Pancreas (tissue), 10 donors: ENCODE results near the gene PARP15. TPM values are rescaled to one million over a fixed set of nuclear protein-coding genes. Genes with fewer than 3 reads are reported as not detected.

Experiments
- ATAC-seq, 4 donors: fragments of 200-7000 bp; cut with Tn5 transposase; one replicate each; pipeline versions ENCODE4 v1.8.0 to v1.9.1; 2020; ENCODE audit warnings: mild to moderate bottlenecking in 4 of 4, moderate library complexity in 4 of 4
- DNase-seq, 6 donors: peaks; one replicate each; pipeline ENCODE4 v3.0.0-alpha.2; 2020
- FAIRE-seq: peaks from 2 replicates; lab custom pipeline; 2012; peaks lifted over from hg19 to GRCh38; lab: Jason Lieb, UNC
- H3K27ac ChIP-seq, 4 donors: fragments of 200-600 bp; sonication (generic); 1 replicate in 3 of 4; 2 replicates in 1 of 4; pipeline versions ENCODE4 v1.5.0 to v1.8.0; 2020
- H3K27me3 ChIP-seq, 4 donors: fragments of 200-600 bp; one replicate each; pipeline ENCODE4 v1.8.0; 2021
- H3K36me3 ChIP-seq, 3 donors: fragments of 200-600 bp; sonication (generic) in 1 of 3; one replicate each; pipeline versions ENCODE4 v1.5.0 to v1.8.0; 2020 to 2021
- H3K4me1 ChIP-seq, 3 donors: fragments of 200-600 bp; one replicate each; pipeline ENCODE4 v1.8.0; 2021
- H3K4me3 ChIP-seq, 4 donors: fragments of 200-600 bp; sonication (generic) in 2 of 4; one replicate each; pipeline versions ENCODE4 v1.5.0 to v1.8.0; 2020 to 2021
- H3K9me3 ChIP-seq, 4 donors: fragments of 200-600 bp; one replicate each; pipeline ENCODE4 v1.8.0; 2021
- WGBS, 2 donors: extraction: QIAGEN DNeasy Blood & Tissue Kit; methylation state at CpG; one replicate each; pipeline ENCODE4 v1.1.7; 2013; 5-methylcytosine and 5-hydroxymethylcytosine counted together
- intact Hi-C, 3 donors: fragments of 100-400 bp; cut with DNase I; formaldehyde crosslinking; loops; one replicate each; pipeline versions ENCODE4 v1.11.1 to v1.14.2; 2022
- polyA plus RNA-seq, 2 donors: library from polyadenylated mRNA; stranded (reverse); fragments of 200-250 nt; gene quantifications; one replicate each; pipeline ENCODE4 v1.2.3, GENCODE V29; 2013
- total RNA-seq, 6 donors: library from RNA; stranded (reverse); fragmentation: NEBNext Ultra II Directional in 4 of 6; extraction: Animal tissue kit (Norgen Biotek cat#: 25700) in 4 of 6; gene quantifications; one replicate each; pipeline versions ENCODE4 v1.2.1 to v1.2.4, GENCODE V29; 2021 to 2023
- TF ChIP-seq, protein P1 (sequence below), 4 donors: fragments of 200-600 bp; sonication (generic) in 3 of 4; IDR thresholded peaks; one replicate each; pipeline versions ENCODE4 v1.5.0 to v1.8.0; 2021; ENCODE audit warnings: antibody characterized with exemption in 4 of 4
- donor health status: healthy with polysubstance abuse.
- donor health status: DM: no; HTN: no; CAD: no; lungs with moderate emphysema.
- donor health status: DM: no; HTN: no; CAD: no.
- donor health status: control.
- donor health status: control.
- donor health status: Bipolar disorder and iron deficiency.
- donor health status: DM: yes; HTN: yes; CAD: no.
- donor health status: DM: no; HTN: no; CAD: no.
- donor health status: DM: no; HTN: no; CAD: no.
- donor health status: DM: yes; HTN: yes; CAD: no.

PARP15 gene
- total and polyA plus RNA-seq, 8 donors: 0.14 to 0.80 (median 0.62) TPM

DNA sequence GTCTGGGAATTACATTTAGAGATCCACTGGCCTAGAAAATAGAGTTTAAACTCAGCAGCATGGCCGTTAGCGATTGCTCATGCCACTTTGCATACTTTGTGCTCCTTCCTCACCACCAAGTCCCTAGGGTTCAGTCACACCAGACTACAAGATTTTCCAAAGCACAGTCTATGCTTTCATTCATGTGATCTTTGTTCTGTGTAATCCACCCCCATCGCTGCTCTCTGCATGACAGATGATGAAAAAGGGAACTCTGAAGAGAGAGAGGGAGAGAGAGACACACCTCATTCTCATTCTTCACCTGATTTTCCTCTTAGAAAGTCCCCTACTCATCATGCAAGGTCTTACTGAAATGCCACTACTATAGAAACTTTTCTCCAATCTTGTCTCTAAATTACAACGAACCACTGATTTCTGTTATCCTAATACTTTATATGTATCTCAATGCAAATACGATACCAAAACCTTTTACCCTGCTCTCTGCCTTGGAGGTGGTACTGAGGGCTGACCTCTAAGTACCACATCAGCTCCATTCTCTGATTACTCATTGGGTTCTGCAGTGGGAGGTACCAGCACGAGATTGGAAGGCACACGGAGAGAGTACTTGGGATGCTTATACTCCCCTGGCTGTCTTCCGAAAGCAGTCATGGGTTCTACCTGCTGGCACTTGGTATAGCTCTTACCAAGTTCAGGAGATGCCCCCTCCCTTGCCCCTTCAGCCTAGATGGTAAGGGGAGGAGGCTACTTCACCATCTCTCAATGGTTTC is 1.1 kb upstream of the PARP15 start:
- peak in 3 of 4 donors; percentile 29 to 50 (median 38) for ATAC-seq
- 68 to 74% methylated on average over 8 of the region's 8 CpGs for WGBS, 2 donors
- Histone ChIP-seq H3K4me3 (no peak overlapping the region), H3K27ac (no peak overlapping the region), H3K27me3 (no peaks in the 10 kb centered on the region), H3K9me3 (no peaks in the 10 kb centered on the region), H3K4me1 (peaks cover 0 to 8% (median 0%) of the 10 kb centered on the region in 3 donors), H3K36me3 (peaks cover 0 to 13% (median 0%) of the 10 kb centered on the region in 3 donors)
- TF ChIP-seq, protein P1, sequence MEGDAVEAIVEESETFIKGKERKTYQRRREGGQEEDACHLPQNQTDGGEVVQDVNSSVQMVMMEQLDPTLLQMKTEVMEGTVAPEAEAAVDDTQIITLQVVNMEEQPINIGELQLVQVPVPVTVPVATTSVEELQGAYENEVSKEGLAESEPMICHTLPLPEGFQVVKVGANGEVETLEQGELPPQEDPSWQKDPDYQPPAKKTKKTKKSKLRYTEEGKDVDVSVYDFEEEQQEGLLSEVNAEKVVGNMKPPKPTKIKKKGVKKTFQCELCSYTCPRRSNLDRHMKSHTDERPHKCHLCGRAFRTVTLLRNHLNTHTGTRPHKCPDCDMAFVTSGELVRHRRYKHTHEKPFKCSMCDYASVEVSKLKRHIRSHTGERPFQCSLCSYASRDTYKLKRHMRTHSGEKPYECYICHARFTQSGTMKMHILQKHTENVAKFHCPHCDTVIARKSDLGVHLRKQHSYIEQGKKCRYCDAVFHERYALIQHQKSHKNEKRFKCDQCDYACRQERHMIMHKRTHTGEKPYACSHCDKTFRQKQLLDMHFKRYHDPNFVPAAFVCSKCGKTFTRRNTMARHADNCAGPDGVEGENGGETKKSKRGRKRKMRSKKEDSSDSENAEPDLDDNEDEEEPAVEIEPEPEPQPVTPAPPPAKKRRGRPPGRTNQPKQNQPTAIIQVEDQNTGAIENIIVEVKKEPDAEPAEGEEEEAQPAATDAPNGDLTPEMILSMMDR (IDR thresholded peaks at IDR 0.05): no peak
- no peak for FAIRE-seq
- intact Hi-C loops: no loop called here
- no peak for DNase-seq

DNA sequence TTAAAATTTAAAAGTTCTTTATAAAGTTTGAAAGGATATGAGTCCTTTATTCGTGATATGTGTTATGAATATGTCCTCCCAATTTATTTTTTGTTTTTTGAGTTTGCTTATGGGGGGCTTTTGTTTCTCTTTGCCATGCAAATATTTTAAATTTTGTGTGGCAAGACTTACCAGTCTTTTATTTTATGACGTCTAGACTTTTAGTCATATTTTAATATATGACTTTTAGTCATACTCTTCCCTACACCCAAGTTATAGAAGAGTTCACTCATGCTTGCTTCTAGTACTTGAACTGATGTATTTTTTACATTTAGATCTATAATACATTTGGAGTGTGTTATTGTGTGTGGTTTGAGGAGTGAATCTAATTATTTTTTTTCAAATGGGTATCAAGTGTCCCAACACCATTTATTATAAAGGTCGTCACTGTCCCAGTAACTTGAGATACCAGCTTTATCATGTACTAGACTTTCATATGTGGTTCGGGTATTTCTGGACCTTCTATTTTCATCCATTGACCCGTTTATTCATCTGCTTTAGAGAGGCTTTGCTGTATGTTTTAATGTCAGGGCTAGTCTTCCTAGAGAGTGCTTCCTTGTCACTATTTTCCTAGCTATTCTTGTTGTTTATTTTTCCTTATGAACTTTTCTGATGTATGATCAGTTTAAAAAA is 755 bp downstream of the PARP15 start:
- FAIRE-seq: no peak
- intact Hi-C loops: no loop called here
- Histone ChIP-seq H3K4me1 (peaks cover 0 to 2% (median 0%) of the 10 kb centered on the region in 3 donors), H3K9me3 (peaks cover 0 to 9% (median 0%) of the 10 kb centered on the region in 4 donors), H3K27ac (no peak overlapping the region), H3K27me3 (no peaks in the 10 kb centered on the region), H3K4me3 (peak overlapping the region in 2 of 4 donors; percentile 12 to 34), H3K36me3 (peaks cover 0 to 5% (median 0%) of the 10 kb centered on the region in 3 donors)
- TF ChIP-seq, protein P1 (IDR thresholded peaks at IDR 0.05): no peak
- 49 to 69% methylated on average over 5 of the region's 5 CpGs for WGBS, 2 donors
- DNase-seq: no peak
- no peak for ATAC-seq

- ATAC-seq (no peak), DNase-seq (no peak), FAIRE-seq (no peak)
- H3K27ac ChIP-seq: no peak overlapping the region
- H3K4me3 ChIP-seq: no peak overlapping the region
- intact Hi-C loops: no loop called here
- H3K4me1 ChIP-seq: no peaks in the 10 kb centered on the region
- H3K36me3 ChIP-seq: no peaks in the 10 kb centered on the region
- peaks cover 0 to 9% (median 0%) of the 10 kb centered on the region in 4 donors for H3K9me3 ChIP-seq
- WGBS, 2 donors: 66 to 84% methylated on average over 3 of the region's 3 CpGs
- TF ChIP-seq, protein P1 (IDR thresholded peaks at IDR 0.05): no peak
- H3K27me3 ChIP-seq: no peaks in the 10 kb centered on the region
These were observed 3.0 kb downstream of the PARP15 start for GRCh38 chr3:122580470-122580869.

DNA sequence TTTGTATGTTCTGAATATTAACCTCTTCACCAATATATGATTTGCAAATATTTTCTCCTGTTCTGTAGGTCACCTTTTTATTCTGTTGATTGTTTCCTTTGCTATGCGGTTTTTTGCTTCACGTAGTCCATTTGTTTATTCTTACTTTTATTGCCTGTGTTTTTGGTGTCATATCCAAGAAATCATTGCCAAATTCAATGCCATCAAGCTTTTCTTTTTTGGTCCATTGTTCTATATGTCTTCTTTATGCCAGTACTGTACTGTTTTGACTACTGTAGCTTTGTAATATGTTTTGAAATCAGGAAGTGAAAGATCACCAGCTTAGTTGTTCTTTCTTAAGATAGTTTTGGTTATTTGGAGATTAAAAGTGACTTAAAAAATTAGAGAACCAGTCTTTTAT is 4.2 kb downstream of the PARP15 start:
- no peak for ATAC-seq
- H3K9me3 ChIP-seq: peaks cover 0 to 9% (median 0%) of the 10 kb centered on the region in 4 donors
- DNase-seq: no peak
- no peaks in the 10 kb centered on the region for H3K36me3 ChIP-seq
- 97 to 98% methylated on average over 2 of the region's 2 CpGs for WGBS, 2 donors
- TF ChIP-seq, protein P1 (IDR thresholded peaks at IDR 0.05): no peak
- intact Hi-C loops: no loop called here
- FAIRE-seq: no peak
- no peaks in the 10 kb centered on the region for H3K27me3 ChIP-seq
- H3K4me1 ChIP-seq: no peaks in the 10 kb centered on the region
- H3K4me3 ChIP-seq: no peak overlapping the region
- H3K27ac ChIP-seq: no peak overlapping the region
